HEK293 (cell line): Measurements from ENCODE around the gene FAM171A1.
A peak's percentile ranks its signal among the peaks of the same experiment; 100 is the strongest.

Experiments
- CTCF ChIA-PET: fragments of 350-600 bp; formaldehyde crosslinking; extraction: SDS; loops from one replicate; lab custom pipeline; 2021; ENCODE audit warnings: antibody characterized with exemption; lab: Yijun Ruan, JAX
- POLR2A ChIA-PET: fragments of 300-600 bp; formaldehyde crosslinking; extraction: SDS; loops from one replicate; lab custom pipeline; 2020; ENCODE audit warnings: antibody characterized with exemption, inconsistent platforms; lab: Yijun Ruan, JAX
- H3K27ac ChIP-seq: fragments of 200-500 bp; sonication (Bioruptor generic); 2 replicates; pipeline ENCODE4 v1.5.1; 2014; ENCODE audit warnings: low read depth, low read length, control low read depth, inconsistent platforms; ENCODE audit errors: extremely low read depth
- H3K36me3 ChIP-seq, 2 experiments: fragments of 200-500 bp in 1 of 2; sonication (Bioruptor generic) in 1 of 2; 1 replicate in 1 of 2; 2 replicates in 1 of 2; pipeline ENCODE4 v1.5.1; 2014 to 2017; ENCODE audit warnings: inconsistent platforms in 2 of 2, low read length in 2 of 2; ENCODE audit not compliant: control insufficient read depth in 2 of 2, insufficient read depth in 1 of 2
- H3K4me1 ChIP-seq: fragments of 200-500 bp; sonication (Bioruptor generic); 2 replicates; pipeline ENCODE4 v1.5.1; 2014; ENCODE audit warnings: mild to moderate bottlenecking, low read length, inconsistent platforms; ENCODE audit not compliant: control insufficient read depth, insufficient read depth
- H3K4me3 ChIP-seq: 2 replicates; pipeline ENCODE4 v1.5.1; 2011; ENCODE audit warnings: low read depth, mild to moderate bottlenecking, control low read depth, low read length, moderate library complexity
- H3K9me3 ChIP-seq: fragments of 200-500 bp; sonication (Bioruptor generic); 2 replicates; pipeline ENCODE4 v1.5.1; 2014; ENCODE audit warnings: low read depth, low read length, inconsistent platforms; ENCODE audit not compliant: control insufficient read depth, insufficient read depth
- BCL11B ChIP-seq: fragments of 450-650 bp; formaldehyde crosslinking; IDR thresholded peaks from 2 replicates; pipeline ENCODE4 v1.5.1; 2016; ENCODE audit warnings: low read depth, missing biosample characterization, missing genetic modification characterization
- OSR2 ChIP-seq: fragments of 450-650 bp; formaldehyde crosslinking; IDR thresholded peaks from 2 replicates; pipeline ENCODE4 v1.5.1; 2016; ENCODE audit warnings: missing biosample characterization, missing genetic modification characterization
- PRDM10 ChIP-seq: fragments of 450-650 bp; formaldehyde crosslinking; IDR thresholded peaks from 2 replicates; pipeline ENCODE4 v1.5.1; 2016; ENCODE audit warnings: missing biosample characterization, missing genetic modification characterization
- SETDB1 ChIP-seq: IDR thresholded peaks from one replicate; pipeline ENCODE4 v1.6.1; 2017; ENCODE audit warnings: mild to moderate bottlenecking, low read length, moderate library complexity, mixed read lengths; ENCODE audit not compliant: insufficient read length
- TRIM28 ChIP-seq: IDR thresholded peaks from 2 replicates; pipeline ENCODE4 v1.6.1; 2011; ENCODE audit warnings: low read length, control low read depth, borderline replicate concordance
- ZBTB1 ChIP-seq: fragments of 450-650 bp; formaldehyde crosslinking; IDR thresholded peaks from 2 replicates; pipeline ENCODE4 v1.5.1; 2016; ENCODE audit warnings: missing biosample characterization, missing genetic modification characterization
- ZBTB48 ChIP-seq: fragments of 450-650 bp; formaldehyde crosslinking; IDR thresholded peaks from 2 replicates; pipeline ENCODE4 v1.5.1; 2016; ENCODE audit warnings: missing biosample characterization, missing genetic modification characterization
- ZBTB6 ChIP-seq: fragments of 450-650 bp; formaldehyde crosslinking; IDR thresholded peaks from 2 replicates; pipeline ENCODE4 v1.5.1; 2017; ENCODE audit warnings: missing biosample characterization, missing genetic modification characterization
- ZNF114 ChIP-seq: fragments of 450-650 bp; formaldehyde crosslinking; IDR thresholded peaks from 2 replicates; pipeline ENCODE4 v1.5.0; 2017; ENCODE audit warnings: missing biosample characterization, missing genetic modification characterization
- ZNF211 ChIP-seq: fragments of 450-650 bp; formaldehyde crosslinking; IDR thresholded peaks from 2 replicates; pipeline ENCODE4 v1.5.1; 2016; ENCODE audit warnings: low read depth, missing biosample characterization, missing genetic modification characterization
- ZNF324 ChIP-seq: fragments of 450-650 bp; formaldehyde crosslinking; IDR thresholded peaks from 2 replicates; pipeline ENCODE4 v1.5.1; 2016; ENCODE audit warnings: missing biosample characterization, missing genetic modification characterization
- ZNF335 ChIP-seq: fragments of 450-650 bp; formaldehyde crosslinking; conservative IDR thresholded peaks from 2 replicates; pipeline ENCODE4 v1.5.1; 2016; ENCODE audit warnings: missing biosample characterization, missing genetic modification characterization
- ZNF510 ChIP-seq: fragments of 450-650 bp; formaldehyde crosslinking; IDR thresholded peaks from 2 replicates; pipeline ENCODE4 v1.5.1; 2018; ENCODE audit warnings: mild to moderate bottlenecking, missing genetic modification characterization, missing biosample characterization; ENCODE audit not compliant: insufficient replicate concordance
- ZNF558 ChIP-seq: fragments of 450-650 bp; formaldehyde crosslinking; IDR thresholded peaks from 2 replicates; pipeline ENCODE4 v1.5.1; 2016; ENCODE audit warnings: missing biosample characterization, missing genetic modification characterization
- ZNF654 ChIP-seq: fragments of 450-650 bp; formaldehyde crosslinking; IDR thresholded peaks from 2 replicates; pipeline ENCODE4 v1.5.1; 2016; ENCODE audit warnings: low read depth, missing biosample characterization, missing genetic modification characterization
- ZNF658 ChIP-seq: fragments of 450-650 bp; formaldehyde crosslinking; IDR thresholded peaks from 2 replicates; pipeline ENCODE4; 2016; ENCODE audit warnings: missing biosample characterization, missing genetic modification characterization
- ZNF664 ChIP-seq: fragments of 450-650 bp; formaldehyde crosslinking; IDR thresholded peaks from 2 replicates; pipeline ENCODE4 v1.5.1; 2016; ENCODE audit warnings: missing biosample characterization, missing genetic modification characterization
- ZNF677 ChIP-seq: fragments of 450-650 bp; IDR thresholded peaks from 2 replicates; pipeline ENCODE4 v1.5.0; 2018; ENCODE audit warnings: missing biosample characterization, mild to moderate bottlenecking, missing genetic modification characterization, moderate library complexity
- TF ChIP-seq, protein P1 (sequence below): fragments of 450-650 bp; formaldehyde crosslinking; conservative IDR thresholded peaks from 2 replicates; pipeline ENCODE4 v1.5.1; 2016; ENCODE audit warnings: low read depth, missing biosample characterization, missing genetic modification characterization
- TF ChIP-seq, protein P2 (sequence below): fragments of 450-650 bp; formaldehyde crosslinking; IDR thresholded peaks from 2 replicates; pipeline ENCODE4 v1.5.1; 2017; ENCODE audit warnings: missing biosample characterization, missing genetic modification characterization

Gene FAM171A1

DNA sequence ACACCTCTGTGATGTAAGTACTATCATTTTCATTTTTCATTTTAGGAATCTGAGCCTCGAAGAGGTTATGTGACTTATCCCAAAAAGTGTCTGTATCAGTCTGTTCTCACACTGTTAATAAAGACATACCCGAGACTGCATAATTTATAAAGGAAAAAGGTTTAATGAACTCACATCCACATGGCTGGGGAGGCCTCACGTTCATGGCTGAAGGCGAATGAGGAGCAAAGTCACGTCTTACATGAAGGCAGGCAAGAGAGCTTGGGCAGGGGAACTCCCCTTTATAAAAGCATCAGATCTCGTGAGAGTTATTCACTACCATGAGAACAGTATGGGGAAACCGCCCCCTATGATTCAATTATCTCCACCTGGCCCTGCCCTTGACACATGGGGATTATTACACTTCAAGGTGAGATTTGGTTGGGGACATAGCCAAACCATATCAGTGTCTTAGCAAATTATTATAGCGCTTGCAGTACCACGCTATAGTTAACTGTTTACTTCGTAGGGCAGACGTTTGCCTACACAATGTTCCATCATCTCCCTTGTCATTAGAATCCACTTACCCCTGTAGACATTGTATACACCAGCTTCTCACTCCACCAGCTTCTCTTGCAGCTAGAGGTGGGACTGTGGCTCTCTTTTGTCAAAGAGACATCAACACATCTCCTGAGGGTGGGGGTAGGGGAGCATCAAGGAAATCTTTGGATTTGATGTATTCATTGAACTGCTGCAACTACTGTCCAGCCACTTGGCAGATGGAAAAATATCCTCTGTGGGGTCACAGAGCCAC lies 187.2 kb downstream of the FAM171A1 start:
- ChIA-PET POLR2A (no interaction called here), CTCF (interaction anchor here (0.6 to 0.8 kb wide), 2 partner anchors 27 to 110 kb away, joined by 3 to 4 read pairs; no protein-coding TSS in a partner anchor)
- Histone ChIP-seq H3K4me3 (no peak overlapping the region), H3K4me1 (no peaks in the 10 kb centered on the region), H3K9me3 (no peaks in the 10 kb centered on the region), H3K27ac (no peak overlapping the region), H3K36me3 (no peaks in the 10 kb centered on the region)
- TF ChIP-seq TRIM28 (peak; percentile 75; the same call in 1 of the 2 replicates), ZNF658 (tag by site-specific recombination) (no peak), ZNF510 (peak; percentile 81), ZBTB48 (tag by site-specific recombination) (no peak), ZNF558 (tag by site-specific recombination) (no peak), SETDB1 (peak; percentile 51), ZNF114 (no peak)

DNA sequence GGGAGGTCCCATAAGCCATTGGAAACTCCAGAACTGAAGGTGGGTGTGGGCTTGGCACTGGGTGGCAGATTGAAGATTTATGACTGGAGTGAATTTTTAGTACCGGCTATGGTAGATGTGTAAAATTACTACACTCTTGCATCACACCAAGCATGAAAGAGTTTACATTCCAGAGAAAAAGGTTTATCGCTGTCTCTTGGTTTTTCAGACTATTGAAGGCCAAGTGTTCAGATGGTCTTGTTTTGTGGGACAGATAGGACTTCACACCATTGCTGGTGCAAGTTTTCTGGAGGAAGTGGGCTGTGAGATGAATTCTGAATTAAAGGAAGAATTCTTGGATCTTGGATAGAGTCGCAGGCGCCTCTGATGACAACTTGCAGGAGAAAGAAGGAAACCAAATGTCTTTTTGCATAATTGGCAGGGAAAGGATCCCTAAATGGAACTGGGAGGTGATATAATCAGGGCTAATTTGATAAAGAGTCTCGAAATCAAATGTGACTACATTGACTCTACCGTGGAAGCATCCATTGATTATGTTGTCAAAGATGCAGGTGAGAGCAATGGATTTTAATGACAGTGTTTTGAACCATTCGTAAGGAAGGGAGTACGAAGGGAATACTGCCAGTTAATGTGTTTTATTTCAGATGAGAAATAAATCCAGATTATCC lies 188.4 kb downstream of the FAM171A1 start:
- Histone ChIP-seq H3K36me3 (no peaks in the 10 kb centered on the region), H3K27ac (no peak overlapping the region; the same call in 1 of the 2 replicates), H3K4me3 (no peak overlapping the region), H3K9me3 (no peaks in the 10 kb centered on the region), H3K4me1 (no peaks in the 10 kb centered on the region)
- ChIA-PET POLR2A (interaction anchor here (0.7 kb wide), 1 partner anchor 14 kb away, joined by 4 read pairs; the partner anchor contains the start of gene NMT2), CTCF (interaction anchor here (0.5 to 0.6 kb wide), 2 partner anchors 27 to 81 kb away, joined by 3 read pairs; no protein-coding TSS in a partner anchor)
- peak; percentile 50; the same call in 1 of the 2 replicates for TF ChIP-seq ZNF324 (tag by site-specific recombination)
- no peak for TF ChIP-seq ZBTB1
- TF ChIP-seq, protein P1, sequence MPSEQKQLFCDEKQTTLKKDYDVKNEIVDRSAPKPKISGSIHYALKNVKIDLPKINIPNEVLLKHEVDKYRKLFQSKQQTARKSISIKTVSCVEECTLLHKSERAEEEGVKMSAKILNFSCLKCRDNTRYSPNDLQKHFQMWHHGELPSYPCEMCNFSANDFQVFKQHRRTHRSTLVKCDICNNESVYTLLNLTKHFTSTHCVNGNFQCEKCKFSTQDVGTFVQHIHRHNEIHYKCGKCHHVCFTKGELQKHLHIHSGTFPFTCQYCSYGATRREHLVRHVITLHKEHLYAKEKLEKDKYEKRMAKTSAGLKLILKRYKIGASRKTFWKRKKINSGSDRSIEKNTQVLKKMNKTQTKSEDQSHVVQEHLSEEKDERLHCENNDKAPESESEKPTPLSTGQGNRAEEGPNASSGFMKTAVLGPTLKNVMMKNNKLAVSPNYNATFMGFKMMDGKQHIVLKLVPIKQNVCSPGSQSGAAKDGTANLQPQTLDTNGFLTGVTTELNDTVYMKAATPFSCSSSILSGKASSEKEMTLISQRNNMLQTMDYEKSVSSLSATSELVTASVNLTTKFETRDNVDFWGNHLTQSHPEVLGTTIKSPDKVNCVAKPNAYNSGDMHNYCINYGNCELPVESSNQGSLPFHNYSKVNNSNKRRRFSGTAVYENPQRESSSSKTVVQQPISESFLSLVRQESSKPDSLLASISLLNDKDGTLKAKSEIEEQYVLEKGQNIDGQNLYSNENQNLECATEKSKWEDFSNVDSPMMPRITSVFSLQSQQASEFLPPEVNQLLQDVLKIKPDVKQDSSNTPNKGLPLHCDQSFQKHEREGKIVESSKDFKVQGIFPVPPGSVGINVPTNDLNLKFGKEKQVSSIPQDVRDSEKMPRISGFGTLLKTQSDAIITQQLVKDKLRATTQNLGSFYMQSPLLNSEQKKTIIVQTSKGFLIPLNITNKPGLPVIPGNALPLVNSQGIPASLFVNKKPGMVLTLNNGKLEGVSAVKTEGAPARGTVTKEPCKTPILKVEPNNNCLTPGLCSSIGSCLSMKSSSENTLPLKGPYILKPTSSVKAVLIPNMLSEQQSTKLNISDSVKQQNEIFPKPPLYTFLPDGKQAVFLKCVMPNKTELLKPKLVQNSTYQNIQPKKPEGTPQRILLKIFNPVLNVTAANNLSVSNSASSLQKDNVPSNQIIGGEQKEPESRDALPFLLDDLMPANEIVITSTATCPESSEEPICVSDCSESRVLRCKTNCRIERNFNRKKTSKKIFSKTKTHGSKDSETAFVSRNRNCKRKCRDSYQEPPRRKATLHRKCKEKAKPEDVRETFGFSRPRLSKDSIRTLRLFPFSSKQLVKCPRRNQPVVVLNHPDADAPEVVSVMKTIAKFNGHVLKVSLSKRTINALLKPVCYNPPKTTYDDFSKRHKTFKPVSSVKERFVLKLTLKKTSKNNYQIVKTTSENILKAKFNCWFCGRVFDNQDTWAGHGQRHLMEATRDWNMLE (tag by site-specific recombination), result peak; percentile 51
- TF ChIP-seq, protein P2, sequence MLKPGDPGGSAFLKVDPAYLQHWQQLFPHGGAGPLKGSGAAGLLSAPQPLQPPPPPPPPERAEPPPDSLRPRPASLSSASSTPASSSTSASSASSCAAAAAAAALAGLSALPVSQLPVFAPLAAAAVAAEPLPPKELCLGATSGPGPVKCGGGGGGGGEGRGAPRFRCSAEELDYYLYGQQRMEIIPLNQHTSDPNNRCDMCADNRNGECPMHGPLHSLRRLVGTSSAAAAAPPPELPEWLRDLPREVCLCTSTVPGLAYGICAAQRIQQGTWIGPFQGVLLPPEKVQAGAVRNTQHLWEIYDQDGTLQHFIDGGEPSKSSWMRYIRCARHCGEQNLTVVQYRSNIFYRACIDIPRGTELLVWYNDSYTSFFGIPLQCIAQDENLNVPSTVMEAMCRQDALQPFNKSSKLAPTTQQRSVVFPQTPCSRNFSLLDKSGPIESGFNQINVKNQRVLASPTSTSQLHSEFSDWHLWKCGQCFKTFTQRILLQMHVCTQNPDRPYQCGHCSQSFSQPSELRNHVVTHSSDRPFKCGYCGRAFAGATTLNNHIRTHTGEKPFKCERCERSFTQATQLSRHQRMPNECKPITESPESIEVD (tag by site-specific recombination), result peak; percentile 64
- TF ChIP-seq PRDM10 (tag by site-specific recombination), result peak; percentile 39
- no peak for TF ChIP-seq BCL11B (tag by site-specific recombination)
- TF ChIP-seq ZNF211 (tag by site-specific recombination), result no peak
- no peak for TF ChIP-seq ZNF664 (tag by site-specific recombination)
- TF ChIP-seq OSR2 (tag by site-specific recombination), result no peak
- no peak for TF ChIP-seq ZNF654
- TF ChIP-seq ZNF335 (tag by site-specific recombination), result peak; percentile 46
- TF ChIP-seq ZNF677, result no peak
- TF ChIP-seq ZBTB6 (tag by site-specific recombination), result no peak; the same call in 1 of the 2 replicates
